Neural progenitor cell (in vitro differentiated cells): Measurements from ENCODE around the gene TTLL9.

Source experiments
- EZH2 ChIP-seq: fragments of 200-600 bp; sonication (generic); IDR thresholded peaks from 2 replicates; pipeline ENCODE4 v1.6.1; 2017; ENCODE audit warnings: antibody characterized with exemption, mild to moderate bottlenecking, moderate library complexity
- EZH2phosphoT487 ChIP-seq: fragments of 200-600 bp; sonication (generic); IDR thresholded peaks from 2 replicates; pipeline ENCODE4 v1.6.1; 2017; ENCODE audit warnings: antibody characterized with exemption
- TF ChIP-seq, protein P1 (sequence below): fragments of 200-600 bp; sonication (generic); IDR thresholded peaks from 2 replicates; pipeline ENCODE4 v1.5.1; 2017; ENCODE audit warnings: antibody characterized with exemption, mild to moderate bottlenecking

DNA sequence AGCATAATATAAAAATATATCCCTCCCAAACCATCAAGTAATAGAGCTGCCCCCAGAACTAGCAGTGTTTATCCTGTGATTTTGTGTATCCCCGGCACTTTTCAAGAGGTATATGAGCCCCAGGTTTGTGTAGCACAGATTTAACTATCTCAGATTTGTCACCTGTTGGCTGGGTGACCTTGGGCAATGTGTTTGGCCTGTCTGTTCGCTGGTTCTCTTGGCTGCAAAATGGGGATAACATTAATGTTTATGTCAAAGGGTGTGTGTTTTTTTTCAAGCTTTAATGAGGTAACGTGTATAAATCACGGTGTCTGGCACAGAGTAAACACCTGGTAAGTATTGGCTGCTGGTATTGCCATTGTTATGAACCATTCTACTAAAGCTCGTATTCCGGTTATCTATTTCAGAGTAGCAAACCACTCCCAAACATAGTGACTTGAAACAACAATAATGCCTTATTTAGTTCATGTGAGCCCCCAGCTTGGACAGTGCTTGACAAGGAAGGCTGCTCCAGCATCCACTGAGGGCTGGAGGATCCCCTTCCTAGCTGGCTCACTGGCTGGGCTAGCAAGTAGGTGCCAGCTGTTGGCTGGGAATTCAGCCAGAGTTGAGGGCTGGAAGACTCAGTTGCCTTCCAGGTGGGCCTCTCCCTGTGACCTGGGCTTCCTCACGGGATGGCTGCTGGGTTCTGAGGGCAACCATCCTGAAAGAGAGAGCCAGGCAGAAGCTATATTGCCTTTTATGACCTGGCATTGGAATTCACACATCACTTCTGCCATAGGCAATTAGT is 45.3 kb downstream of the TTLL9 start:
- TF ChIP-seq, protein P1, sequence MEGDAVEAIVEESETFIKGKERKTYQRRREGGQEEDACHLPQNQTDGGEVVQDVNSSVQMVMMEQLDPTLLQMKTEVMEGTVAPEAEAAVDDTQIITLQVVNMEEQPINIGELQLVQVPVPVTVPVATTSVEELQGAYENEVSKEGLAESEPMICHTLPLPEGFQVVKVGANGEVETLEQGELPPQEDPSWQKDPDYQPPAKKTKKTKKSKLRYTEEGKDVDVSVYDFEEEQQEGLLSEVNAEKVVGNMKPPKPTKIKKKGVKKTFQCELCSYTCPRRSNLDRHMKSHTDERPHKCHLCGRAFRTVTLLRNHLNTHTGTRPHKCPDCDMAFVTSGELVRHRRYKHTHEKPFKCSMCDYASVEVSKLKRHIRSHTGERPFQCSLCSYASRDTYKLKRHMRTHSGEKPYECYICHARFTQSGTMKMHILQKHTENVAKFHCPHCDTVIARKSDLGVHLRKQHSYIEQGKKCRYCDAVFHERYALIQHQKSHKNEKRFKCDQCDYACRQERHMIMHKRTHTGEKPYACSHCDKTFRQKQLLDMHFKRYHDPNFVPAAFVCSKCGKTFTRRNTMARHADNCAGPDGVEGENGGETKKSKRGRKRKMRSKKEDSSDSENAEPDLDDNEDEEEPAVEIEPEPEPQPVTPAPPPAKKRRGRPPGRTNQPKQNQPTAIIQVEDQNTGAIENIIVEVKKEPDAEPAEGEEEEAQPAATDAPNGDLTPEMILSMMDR: no peak
- TF ChIP-seq EZH2 (no peak), EZH2phosphoT487 (no peak)
